IPS DF 4.7 (cell line): ENCODE measurements around the gene TUBGCP3.
A peak's percentile ranks its signal among the peaks of the same experiment; 100 is the strongest.
"Not testable (repeated sequence)": the region's sequence is repeated elsewhere in the genome, so short reads cannot be mapped to it uniquely, and the experiment has no call there.

ENCODE experiments used
- DNase-seq: peaks from one replicate; pipeline ENCODE4 v3.0.0-alpha.2; 2013; ENCODE audit warnings: low spot score; ENCODE audit errors: extremely low read depth

Gene TUBGCP3, protein sequence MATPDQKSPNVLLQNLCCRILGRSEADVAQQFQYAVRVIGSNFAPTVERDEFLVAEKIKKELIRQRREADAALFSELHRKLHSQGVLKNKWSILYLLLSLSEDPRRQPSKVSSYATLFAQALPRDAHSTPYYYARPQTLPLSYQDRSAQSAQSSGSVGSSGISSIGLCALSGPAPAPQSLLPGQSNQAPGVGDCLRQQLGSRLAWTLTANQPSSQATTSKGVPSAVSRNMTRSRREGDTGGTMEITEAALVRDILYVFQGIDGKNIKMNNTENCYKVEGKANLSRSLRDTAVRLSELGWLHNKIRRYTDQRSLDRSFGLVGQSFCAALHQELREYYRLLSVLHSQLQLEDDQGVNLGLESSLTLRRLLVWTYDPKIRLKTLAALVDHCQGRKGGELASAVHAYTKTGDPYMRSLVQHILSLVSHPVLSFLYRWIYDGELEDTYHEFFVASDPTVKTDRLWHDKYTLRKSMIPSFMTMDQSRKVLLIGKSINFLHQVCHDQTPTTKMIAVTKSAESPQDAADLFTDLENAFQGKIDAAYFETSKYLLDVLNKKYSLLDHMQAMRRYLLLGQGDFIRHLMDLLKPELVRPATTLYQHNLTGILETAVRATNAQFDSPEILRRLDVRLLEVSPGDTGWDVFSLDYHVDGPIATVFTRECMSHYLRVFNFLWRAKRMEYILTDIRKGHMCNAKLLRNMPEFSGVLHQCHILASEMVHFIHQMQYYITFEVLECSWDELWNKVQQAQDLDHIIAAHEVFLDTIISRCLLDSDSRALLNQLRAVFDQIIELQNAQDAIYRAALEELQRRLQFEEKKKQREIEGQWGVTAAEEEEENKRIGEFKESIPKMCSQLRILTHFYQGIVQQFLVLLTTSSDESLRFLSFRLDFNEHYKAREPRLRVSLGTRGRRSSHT

DNA sequence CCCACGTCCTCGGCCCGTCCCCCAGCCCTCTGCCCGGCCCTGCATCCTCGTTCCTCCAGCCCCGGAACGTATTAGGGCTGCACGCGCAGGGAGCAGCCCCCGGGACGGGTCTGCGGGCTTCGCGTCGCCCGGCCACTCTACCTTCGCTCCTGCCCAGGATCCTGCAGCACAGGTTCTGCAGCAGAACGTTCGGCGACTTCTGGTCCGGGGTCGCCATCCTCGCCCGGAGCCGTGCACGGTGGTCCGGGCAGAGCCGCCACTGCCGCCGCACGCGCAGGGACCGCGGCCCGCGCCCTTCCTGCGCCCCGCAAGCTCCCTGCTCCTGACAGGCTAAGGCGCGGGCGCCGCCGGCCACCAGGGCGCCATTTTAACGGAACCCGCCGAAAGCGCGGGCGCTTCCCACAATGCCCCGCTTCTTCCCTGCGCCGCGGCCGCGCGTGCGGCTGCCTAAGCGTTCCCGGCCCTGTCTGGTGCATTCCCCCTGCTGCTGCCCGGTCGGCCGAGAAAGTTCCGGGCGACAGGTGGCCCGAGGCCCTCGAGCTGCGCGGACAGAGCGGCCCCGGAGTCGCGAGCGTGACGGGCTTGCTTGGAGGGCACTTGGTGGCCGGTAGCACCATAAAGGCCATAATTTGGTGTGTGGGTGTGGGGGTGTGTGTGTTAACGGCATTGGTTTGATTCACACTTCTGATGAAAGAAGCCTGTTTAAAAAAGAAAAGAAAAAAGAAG, at the start of gene TUBGCP3:
TSS of gene TUBGCP3 (minus strand) at position 390 of the 726 bp plus-strand sequence. CDS start at position 217, 173 bp downstream.
- DNase-seq = no peak

DNA sequence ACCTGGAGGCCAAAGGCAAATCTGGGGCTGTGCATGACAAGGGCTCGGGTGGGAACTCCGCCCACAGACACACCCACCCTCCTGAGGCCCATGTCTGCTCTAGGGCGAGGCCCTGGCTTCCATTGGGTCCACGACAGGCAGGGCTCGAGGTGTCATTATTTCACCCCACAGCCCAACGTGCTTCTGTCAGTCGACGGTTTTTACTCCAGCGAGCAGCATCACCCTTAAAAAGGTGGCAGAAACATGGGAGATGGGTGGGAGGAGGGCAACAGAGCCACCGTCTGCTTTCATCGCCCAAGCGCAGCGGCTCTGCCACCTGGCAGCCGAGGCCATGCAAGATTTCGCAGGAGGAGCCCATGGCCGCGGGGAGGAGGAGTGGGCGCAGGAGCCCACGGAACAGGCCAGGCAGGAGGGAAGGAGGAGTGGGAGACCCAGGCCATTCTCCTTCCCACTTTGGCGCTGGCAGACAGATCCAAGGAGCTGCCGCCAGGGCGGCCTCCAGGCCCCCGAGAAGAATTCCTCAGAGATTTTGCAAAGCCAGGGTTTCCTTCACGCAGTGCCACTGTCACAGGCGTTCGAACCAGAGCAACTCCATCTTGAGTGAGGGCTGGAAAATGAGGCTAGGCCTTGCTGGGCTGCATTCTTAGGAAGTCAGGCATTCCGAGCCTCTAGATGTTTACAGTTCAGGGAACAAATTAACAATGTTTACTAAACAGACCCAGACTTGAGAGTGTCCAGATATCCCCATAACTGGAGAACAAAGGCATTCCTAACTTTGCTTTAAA, 49.3 kb upstream of the TUBGCP3 start:
- no peak for DNase-seq

DNA sequence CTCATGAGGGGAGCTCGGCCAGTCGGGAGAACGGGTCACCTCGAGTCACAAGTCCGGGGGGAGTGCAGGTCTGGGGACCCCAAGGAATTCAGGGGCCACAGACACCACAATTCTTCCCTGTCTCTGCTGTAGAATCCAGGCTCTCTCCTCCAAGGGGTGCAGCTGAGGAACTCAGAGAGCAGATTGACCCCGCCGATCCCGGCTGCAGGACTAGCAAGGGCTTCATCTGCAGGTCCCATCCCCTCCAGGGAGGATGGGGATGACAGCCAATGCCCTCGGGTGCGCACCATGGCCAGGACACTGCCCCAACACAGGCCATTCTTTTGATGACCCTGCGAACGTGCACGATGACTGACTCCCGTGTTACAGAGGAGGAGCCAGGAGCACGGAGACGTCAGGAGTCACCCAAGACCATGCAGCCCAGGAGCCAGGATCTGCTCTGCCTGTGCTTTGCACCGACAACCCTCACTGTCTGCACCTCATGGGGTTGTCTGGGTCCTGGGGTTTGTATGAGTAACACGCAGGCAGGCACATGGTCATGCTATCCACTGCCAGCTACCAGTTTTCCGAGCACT, 48.5 kb upstream of the TUBGCP3 start:
- DNase-seq = no peak

DNA sequence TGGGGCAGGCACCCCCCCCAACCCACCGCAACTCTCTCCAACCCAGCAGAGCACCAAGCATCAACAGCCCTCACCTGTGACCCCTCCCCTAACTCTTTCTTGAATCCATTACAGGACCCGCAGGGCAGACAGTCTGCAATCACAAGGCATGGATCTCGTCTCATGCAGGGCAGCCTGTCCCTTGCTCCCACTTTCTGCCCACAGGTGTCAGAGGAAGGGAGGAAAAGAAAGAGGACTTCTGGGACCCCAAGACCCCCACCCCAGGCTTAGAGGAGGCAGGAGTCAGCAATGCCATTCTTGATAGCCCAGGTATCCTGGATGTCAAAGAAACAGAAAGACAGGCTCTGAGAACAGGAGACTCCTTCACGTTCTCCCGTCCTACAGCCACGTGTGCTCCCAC, 47.4 kb upstream of the TUBGCP3 start:
- DNase-seq = no peak

DNA sequence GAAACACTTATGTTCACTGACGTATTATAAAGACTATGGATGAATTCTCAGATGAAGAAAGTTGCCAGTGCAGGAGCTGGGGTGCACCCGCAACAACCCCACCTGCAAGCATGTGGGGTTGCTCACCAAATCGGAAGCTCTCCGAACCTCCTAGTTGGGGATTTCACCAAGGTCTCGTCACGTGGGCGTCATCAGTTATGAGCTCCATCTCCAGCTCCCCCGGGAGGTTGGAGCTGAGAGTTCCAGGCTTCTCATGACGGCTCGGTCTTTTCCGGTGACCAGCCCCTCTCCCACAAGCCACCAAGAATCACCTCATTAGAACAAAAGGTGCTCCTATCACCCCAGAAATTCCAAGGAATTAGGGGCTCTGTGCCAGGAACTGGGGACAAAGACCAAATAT, 46.1 kb upstream of the TUBGCP3 start:
- no peak for DNase-seq

DNA sequence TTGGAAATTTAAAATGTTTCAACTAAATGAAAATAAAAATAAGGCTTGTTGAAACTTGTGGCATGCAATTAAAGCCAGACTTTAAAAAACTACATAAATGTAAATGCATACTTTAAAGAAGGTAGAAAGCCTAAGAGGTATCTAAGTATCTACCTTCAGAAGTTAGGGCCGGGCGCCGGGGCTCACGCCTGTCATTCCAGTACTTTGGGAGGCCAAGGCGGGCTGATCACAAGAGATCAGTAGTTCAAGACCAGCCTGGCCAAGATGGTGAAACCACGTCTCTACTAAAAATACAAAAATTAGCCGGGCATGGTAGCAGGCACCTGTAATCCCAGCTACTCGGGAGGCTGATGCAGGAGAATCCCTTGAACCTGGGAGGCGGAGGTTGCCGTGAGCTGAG, 42.3 kb upstream of the TUBGCP3 start:
- not testable (repeated sequence) for DNase-seq

DNA sequence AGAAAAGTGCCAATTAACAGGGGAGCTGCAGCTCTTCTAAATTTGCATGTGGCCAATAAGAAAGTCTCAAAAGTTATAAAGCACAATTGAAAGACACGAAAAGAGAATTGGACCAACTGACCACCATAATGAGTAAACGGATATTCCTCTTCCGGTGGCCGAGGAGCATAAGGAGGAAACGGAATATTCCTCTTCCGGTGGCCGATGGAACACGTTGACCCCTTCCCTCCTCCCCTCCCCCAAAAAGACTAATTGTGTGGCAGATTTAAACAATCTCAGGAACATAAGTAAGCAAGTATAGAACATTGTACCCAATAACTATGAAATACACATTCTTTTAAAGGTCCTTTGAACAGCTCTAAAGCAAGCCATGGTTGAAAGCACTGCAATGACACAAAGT, 41.2 kb upstream of the TUBGCP3 start:
- no peak for DNase-seq

DNA sequence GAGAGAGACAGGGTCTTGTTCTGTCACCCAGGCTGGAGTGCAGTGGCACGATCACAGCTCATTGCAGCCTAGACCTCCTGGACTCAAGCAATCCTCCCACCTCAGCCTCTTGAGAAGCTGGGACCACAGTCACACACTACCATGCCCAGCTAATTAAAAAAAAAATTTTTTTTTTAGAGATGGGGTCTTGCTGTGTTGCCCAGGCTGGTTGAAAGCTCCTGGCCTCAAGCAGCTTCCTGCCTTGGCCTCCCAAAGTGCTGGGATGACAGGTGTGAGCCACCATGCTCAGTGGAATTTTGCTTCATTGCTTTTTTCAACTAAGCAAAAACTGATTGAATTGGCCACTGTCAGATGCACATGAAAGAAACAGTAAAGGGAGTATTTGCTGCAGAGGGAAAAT, 39.7 kb upstream of the TUBGCP3 start:
- not testable (repeated sequence) for DNase-seq

DNA sequence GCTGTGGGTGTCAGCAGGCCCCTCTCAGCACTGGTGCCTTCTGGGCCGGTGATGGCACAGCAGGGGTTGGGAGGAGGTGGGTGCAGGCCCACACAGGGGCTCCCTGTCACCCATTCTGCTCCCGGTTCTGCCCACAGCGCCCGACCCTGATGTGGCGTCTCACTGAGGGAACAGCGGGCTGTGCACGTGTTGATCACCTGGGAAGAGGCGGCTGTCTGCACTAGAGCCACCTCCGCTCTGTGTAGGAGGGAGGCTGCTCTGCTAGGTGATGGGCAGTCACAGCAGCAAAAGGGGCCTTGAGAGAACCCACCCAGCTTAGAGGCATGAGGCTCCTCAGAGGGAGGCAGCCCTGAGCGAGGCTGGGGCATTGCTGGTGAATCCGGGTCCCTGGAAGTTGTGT, 39.2 kb upstream of the TUBGCP3 start:
- no peak for DNase-seq

DNA sequence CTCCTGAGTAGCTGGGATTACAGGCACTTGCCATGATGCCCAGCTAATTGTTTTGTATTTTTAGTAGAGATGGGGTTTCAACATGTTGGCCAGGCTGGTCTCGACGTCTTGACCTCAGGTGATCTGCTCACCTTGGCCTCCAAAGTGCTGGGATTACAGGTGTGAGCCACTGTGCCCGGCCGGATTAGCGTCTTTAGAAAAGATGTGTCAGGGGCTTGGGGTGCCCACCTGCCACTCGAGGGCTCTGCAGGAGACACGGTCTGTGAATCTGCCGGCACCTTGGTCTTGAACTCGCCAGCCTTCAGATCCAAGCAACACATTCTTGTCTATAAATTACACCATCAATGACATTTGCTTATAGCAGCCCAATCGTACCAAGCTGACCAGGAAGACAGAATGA, 38.8 kb upstream of the TUBGCP3 start:
- DNase-seq = no peak

DNA sequence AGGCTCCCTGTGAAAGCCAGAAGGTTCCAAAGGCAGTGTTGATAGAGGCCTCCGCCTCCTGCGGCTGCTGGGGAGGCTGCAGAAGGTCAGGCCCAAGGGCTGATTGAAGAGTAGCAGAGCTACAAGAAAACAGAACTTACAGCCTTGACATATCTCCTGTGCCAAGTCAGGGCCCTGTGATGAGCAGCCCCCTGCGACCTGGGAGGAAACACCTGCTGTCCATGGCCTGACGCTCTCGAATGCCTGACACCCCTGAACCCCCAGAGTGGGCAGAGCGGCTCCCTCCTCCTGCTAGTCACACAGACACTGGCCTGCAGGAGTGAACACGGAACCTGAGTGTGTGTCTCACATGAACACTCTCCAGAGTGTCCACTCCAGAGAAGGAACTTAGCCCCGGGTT, 38.2 kb upstream of the TUBGCP3 start:
- no peak for DNase-seq

DNA sequence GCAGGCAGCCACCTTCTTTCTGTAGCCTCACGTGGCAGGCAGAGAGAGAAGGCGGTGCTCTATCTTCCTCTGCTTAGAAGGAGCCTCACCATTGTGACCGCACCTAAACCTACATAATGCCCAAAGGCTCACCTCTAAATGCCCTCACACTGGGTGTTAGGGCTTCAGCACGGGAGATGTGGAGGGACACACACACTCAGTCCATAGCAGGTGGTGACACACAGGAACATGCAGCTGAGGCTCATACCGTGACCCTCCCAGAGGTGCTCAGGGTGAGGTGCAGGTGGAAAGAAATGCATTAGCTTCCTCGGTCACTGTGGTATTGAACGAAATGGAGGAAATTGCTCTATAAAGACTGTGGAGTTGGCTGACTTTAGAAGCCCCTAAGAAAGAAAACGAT, 37.7 kb upstream of the TUBGCP3 start:
- DNase-seq = no peak

DNA sequence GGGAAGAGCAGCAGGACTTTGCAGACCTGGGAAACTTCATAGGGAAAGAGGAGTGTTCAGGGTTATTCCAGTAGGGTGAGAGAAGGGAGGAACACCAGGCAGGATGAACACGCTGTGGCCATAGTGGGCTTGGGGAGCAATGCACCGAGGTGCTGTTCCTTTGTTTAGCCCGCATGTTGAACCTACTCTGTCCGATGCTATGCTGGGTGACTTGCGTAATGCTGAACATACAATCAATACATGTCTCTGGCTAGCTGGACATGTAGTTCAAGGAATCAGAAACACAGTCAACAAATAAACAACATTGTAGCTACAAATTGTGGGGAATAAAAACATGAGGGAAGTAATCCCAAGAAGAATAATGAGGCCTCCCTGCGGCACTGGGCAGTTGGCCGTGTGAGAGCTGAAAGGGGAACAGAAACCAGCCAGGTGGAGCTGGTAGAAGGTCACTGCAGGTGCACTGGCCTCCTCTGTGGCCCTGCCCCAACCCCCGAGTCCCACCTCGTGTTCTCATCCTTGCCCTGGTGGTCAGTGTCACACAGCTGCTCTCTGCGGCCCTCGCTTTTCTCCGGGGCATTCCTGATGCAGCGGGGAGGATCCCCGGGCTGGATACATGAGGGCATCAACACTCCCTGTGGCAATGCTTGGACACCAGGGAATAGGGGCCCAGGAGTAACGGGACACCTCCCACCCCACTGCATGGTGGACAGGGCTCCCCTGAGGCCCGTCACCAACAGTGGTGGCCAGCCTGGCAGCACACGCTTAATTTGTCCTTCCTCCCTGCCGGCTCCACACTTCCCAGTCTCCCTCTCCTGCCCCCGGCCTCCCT, 36.9 kb upstream of the TUBGCP3 start:
- DNase-seq = no peak

DNA sequence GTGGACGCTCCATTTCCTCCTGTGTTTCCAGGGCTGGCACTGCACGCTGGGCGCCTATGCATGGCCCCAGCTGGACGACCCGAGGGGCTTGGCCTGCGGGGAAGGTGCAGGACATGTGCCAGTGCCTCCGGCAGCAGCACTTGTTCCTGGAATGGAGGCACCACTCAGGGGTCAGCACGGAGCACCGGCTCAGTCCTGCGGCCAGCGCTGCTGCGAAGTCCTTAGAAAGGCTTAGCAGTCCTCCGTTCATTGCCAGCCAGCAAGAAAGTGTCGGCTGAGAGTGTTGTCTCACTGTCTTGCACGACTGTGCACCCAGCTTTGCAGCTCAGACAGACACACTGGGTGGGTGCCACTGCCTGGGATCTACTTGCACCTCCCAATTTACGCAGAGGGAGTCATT, 36.1 kb upstream of the TUBGCP3 start:
- DNase-seq = no peak

DNA sequence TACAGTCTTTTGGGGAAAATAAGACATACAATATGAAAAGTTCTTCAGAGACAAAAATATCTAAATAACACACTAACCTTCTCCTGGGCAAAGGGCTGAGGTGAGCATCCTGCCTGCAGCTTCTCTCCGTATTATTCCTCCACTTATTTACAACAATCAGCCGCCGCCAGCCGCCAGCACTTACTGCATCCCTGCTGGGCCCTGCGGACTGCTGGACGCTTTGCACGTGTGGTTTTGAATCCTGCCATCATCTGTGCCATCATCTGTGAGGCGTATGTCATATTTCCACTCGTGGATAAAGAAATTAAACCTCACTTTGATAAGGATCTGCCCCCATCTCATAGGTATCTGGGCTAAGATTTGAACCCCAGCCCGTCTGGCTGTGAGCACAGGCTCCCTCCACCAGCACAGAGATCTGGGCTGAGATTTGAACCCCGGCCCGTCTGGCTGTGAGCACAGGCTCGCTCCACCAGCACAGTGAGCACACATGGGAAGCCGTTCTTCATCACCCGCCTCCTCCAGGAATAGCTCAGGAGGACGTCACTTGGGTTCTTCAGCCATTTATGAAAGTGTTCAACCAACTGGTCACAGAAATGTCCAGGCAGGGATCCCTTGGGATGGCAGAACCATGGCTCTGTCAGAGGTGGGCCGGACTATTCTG, 35.2 kb upstream of the TUBGCP3 start:
- DNase-seq = no peak

DNA sequence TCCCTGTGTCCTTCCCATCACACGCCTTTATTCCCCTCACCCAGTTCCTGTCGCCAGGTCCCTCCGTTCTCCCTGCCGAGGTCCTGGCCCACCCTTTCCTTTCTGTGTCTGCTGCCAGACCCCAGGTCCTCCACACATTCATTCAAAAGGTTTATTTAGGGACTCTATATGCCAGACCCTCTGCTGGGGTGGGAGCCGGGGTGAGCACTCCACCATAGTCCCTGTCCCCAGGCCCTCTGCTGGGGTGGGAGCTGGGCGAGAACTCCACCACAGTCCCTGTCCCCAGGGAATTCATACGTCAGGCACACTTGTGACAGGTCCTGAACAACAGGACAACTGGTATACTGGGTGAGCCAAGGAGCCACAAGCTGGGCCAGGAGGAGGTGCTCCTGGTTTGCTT, 34.4 kb upstream of the TUBGCP3 start:
- no peak for DNase-seq

DNA sequence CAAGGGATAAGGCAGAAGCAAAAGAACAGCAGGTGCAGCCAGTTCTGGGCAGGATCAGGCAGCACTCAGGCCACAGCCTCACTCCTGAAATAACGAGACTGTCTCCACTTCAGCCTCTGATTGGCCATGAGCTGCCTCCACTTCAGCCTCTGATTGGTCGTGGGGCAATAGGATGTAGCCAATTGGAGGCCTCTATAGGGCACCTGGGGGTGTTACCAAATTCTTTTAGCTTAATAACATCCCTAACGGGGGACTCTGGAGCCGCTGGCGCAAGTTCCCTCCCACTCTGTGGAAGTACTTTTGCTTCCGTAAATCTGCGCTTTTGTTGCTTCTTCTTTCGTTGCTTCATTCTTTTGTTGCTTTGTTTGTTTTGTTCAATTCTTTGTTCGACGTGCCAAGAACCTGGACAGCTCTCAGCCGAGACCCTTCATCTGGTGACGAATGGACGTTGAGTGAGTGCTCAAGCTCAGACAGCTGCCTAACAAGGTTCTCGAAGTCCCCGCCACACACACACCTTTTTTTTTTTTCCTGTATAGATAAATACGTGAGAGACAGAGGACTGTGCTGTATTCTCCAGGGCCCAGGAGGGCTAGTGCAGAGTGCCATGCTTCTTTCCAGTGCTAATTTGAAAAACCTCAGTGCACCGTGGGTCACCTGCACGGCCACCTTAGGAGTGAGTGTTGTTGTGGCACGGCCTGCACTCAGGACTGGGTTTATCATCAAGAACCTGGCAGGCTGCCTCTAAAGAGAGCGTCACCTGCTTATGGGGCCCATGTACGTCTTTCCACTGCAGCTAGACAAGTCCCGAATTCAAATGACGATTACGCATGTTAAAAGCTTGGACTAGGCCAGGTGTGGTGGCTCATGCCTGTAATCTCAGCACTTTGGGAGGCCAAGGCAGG, 32.0 kb upstream of the TUBGCP3 start:
- peak; percentile 51 for DNase-seq

DNA sequence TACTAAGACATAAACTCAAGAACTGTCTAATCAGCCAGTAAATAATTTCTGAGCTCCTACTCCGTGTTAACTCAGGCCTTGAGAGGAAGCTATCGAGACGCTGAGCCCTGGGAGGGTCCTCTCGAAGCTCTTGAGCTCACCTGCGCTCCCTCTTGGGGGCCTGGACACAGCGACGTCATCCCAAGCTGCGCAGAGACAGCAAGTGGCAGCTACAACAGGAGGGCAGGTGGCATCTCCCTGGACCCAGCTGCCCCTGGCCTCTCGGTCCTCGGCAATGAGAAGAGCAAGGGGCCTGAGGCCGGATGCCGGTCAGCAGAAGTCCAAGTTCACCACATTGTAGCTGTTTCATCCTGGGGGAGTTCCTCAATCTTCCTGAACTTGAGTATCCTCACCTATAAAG, 30.5 kb upstream of the TUBGCP3 start:
- no peak for DNase-seq
